ENCODE measurements around the gene MTG2. TPM values are rescaled to one million over a fixed set of nuclear protein-coding genes. Genes with fewer than 3 reads are reported as not detected.
A peak's percentile ranks its signal among the peaks of the same experiment; 100 is the strongest.

Gene MTG2
- total and polyA plus RNA-seq, 4 donors = 13.0 to 28.0 (median 24.4) TPM

GRCh38 chr20:62159052-62159451 is 23.8 kb upstream of the MTG2 start (continued):
- TF ChIP-seq REST (IDR thresholded peaks at IDR 0.05) = no peak

- DNase-seq (ENCODE audit: low spot score) = no peak
- no peak overlapping the region for H3K9ac ChIP-seq (ENCODE audit: low read depth in 1 of 2, low read length in 2 of 2)
- no peaks in the 10 kb centered on the region for H3K9me3 ChIP-seq (ENCODE audit: control insufficient read depth in 4 of 4, low read length in 3 of 4)
- peaks cover 4 to 32% (median 23%) of the 10 kb centered on the region in 4 donors for H3K4me1 ChIP-seq (ENCODE audit: control insufficient read depth in 4 of 4, insufficient read depth in 4 of 4, low read length in 3 of 4)
- no peaks in the 10 kb centered on the region for H3K27me3 ChIP-seq (ENCODE audit: control insufficient read depth in 4 of 4, insufficient read depth in 4 of 4, low read length in 3 of 4)
- WGBS = 86% methylated on average over 14 of the region's 14 CpGs
- peak overlapping the region in 1 of 2 donors; percentile 37 for H3K27ac ChIP-seq (ENCODE audit: low read depth in 1 of 2, low read length in 2 of 2)
- peaks cover 13 to 37% (median 15%) of the 10 kb centered on the region in 4 donors for H3K36me3 ChIP-seq (ENCODE audit: control insufficient read depth in 4 of 4, insufficient read depth in 3 of 4, low read depth in 1 of 4, low read length in 3 of 4)
- TF ChIP-seq, protein P1, sequence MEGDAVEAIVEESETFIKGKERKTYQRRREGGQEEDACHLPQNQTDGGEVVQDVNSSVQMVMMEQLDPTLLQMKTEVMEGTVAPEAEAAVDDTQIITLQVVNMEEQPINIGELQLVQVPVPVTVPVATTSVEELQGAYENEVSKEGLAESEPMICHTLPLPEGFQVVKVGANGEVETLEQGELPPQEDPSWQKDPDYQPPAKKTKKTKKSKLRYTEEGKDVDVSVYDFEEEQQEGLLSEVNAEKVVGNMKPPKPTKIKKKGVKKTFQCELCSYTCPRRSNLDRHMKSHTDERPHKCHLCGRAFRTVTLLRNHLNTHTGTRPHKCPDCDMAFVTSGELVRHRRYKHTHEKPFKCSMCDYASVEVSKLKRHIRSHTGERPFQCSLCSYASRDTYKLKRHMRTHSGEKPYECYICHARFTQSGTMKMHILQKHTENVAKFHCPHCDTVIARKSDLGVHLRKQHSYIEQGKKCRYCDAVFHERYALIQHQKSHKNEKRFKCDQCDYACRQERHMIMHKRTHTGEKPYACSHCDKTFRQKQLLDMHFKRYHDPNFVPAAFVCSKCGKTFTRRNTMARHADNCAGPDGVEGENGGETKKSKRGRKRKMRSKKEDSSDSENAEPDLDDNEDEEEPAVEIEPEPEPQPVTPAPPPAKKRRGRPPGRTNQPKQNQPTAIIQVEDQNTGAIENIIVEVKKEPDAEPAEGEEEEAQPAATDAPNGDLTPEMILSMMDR (IDR thresholded peaks at IDR 0.05; ENCODE audit: low read depth, low read length, missing input control) = no peak
- no peak for TF ChIP-seq FOXA2 (IDR thresholded peaks at IDR 0.05)
- TF ChIP-seq TAF1 (conservative IDR thresholded peaks at IDR 0.05) = no peak
- TF ChIP-seq NR2F2 (IDR thresholded peaks at IDR 0.05) = no peak
- TF ChIP-seq HNF4G (IDR thresholded peaks at IDR 0.05) = no peak
- no peak for TF ChIP-seq YY1 (IDR thresholded peaks at IDR 0.05)
- H3K4me3 ChIP-seq (ENCODE audit: low read depth in 1 of 3, low read length in 3 of 3) = no peak overlapping the region
These were observed 23.0 kb upstream of the MTG2 start for GRCh38 chr20:62159839-62160238.

DNA sequence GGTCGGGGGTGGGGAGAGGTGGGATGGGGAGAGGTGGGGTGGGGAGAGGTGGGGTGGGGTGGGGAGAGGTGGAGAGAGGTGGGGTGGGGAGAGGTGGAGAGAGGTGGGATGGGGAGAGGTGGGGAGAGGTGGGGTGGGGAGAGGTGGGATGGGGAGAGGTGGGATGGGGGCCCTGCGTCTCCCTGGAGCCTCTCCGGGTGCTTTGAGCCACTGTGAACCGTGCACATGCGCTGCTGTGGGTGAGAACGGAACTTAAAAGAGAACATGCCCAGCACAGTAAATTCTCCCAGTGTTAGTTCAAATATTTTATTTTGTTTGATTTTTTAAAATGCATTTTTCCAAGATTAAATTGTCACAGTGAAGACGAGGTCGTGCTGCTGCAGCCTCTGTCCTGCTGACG is 22.6 kb upstream of the MTG2 start:
- H3K27ac ChIP-seq (ENCODE audit: low read depth in 1 of 2, low read length in 2 of 2) = no peak overlapping the region
- H3K9ac ChIP-seq (ENCODE audit: low read depth in 1 of 2, low read length in 2 of 2) = no peak overlapping the region
- DNase-seq (ENCODE audit: low spot score) = no peak
- H3K36me3 ChIP-seq (ENCODE audit: control insufficient read depth in 4 of 4, insufficient read depth in 3 of 4, low read depth in 1 of 4, low read length in 3 of 4) = peaks cover 15 to 41% (median 18%) of the 10 kb centered on the region in 4 donors
- TF ChIP-seq NR2F2 (IDR thresholded peaks at IDR 0.05) = no peak
- TF ChIP-seq MAX (IDR thresholded peaks at IDR 0.05) = no peak
- no peak for TF ChIP-seq JUND (IDR thresholded peaks at IDR 0.05)
- TF ChIP-seq, protein P1 (IDR thresholded peaks at IDR 0.05; ENCODE audit: low read depth, low read length, missing input control) = no peak
- no peak for TF ChIP-seq RXRA (IDR thresholded peaks at IDR 0.05)
- TF ChIP-seq HNF4A (conservative IDR thresholded peaks at IDR 0.05) = no peak
- TF ChIP-seq GABPA (IDR thresholded peaks at IDR 0.05 in 1 of 2, conservative IDR thresholded peaks at IDR 0.05 in 1 of 2) = no peak
- TF ChIP-seq EGR1 (IDR thresholded peaks at IDR 0.05; ENCODE audit: low read depth in 2 of 2) = no peak
- no peak for TF ChIP-seq SP1 (IDR thresholded peaks at IDR 0.05)
- TF ChIP-seq, protein P2, sequence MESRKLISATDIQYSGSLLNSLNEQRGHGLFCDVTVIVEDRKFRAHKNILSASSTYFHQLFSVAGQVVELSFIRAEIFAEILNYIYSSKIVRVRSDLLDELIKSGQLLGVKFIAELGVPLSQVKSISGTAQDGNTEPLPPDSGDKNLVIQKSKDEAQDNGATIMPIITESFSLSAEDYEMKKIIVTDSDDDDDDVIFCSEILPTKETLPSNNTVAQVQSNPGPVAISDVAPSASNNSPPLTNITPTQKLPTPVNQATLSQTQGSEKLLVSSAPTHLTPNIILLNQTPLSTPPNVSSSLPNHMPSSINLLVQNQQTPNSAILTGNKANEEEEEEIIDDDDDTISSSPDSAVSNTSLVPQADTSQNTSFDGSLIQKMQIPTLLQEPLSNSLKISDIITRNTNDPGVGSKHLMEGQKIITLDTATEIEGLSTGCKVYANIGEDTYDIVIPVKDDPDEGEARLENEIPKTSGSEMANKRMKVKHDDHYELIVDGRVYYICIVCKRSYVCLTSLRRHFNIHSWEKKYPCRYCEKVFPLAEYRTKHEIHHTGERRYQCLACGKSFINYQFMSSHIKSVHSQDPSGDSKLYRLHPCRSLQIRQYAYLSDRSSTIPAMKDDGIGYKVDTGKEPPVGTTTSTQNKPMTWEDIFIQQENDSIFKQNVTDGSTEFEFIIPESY (IDR thresholded peaks at IDR 0.05) = no peak
- H3K4me1 ChIP-seq (ENCODE audit: control insufficient read depth in 4 of 4, insufficient read depth in 4 of 4, low read length in 3 of 4) = peaks cover 4 to 28% (median 19%) of the 10 kb centered on the region in 4 donors
- 96% methylated on average over 9 of the region's 9 CpGs for WGBS
- H3K27me3 ChIP-seq (ENCODE audit: control insufficient read depth in 4 of 4, insufficient read depth in 4 of 4, low read length in 3 of 4) = no peaks in the 10 kb centered on the region
- H3K9me3 ChIP-seq (ENCODE audit: control insufficient read depth in 4 of 4, low read length in 3 of 4) = no peaks in the 10 kb centered on the region
- no peak overlapping the region for H3K4me3 ChIP-seq (ENCODE audit: low read depth in 1 of 3, low read length in 3 of 3)

Measured in liver (tissue), 9 donors.